Immature natural killer cell (primary cell): ENCODE data around the gene TM4SF18. TPM values are rescaled to one million over a fixed set of nuclear protein-coding genes. Genes with fewer than 3 reads are reported as not detected.

Experiments
- DNase-seq, 3 donors: peaks; one replicate each; pipeline ENCODE4 v3.0.0; 2022; ENCODE audit warnings: mixed read lengths in 1 of 3
- H3K27ac Mint-ChIP-seq, 6 donors: one replicate each; pipeline ENCODE4 v1.8.0; 2020; ENCODE audit warnings: mixed read lengths in 6 of 6, mild to moderate bottlenecking in 5 of 6, inconsistent platforms in 4 of 6, moderate library complexity in 3 of 6
- H3K27me3 Mint-ChIP-seq, 3 donors: one replicate each; pipeline ENCODE4 v1.8.0; 2020 to 2021; ENCODE audit warnings: low read depth in 3 of 3, mild to moderate bottlenecking in 3 of 3, mixed read lengths in 3 of 3, moderate library complexity in 3 of 3, inconsistent platforms in 1 of 3
- H3K36me3 Mint-ChIP-seq, 3 donors: one replicate each; pipeline ENCODE4 v1.8.0; 2020; ENCODE audit warnings: mixed read lengths in 3 of 3, inconsistent platforms in 2 of 3, mild to moderate bottlenecking in 2 of 3
- H3K4me1 Mint-ChIP-seq, 2 donors: one replicate each; pipeline ENCODE4 v1.8.0; 2020; ENCODE audit warnings: inconsistent platforms in 2 of 2, mild to moderate bottlenecking in 2 of 2, mixed read lengths in 2 of 2, moderate library complexity in 1 of 2
- H3K4me3 Mint-ChIP-seq, 5 donors: one replicate each; pipeline ENCODE4 v1.8.0; 2020; ENCODE audit warnings: mild to moderate bottlenecking in 5 of 5, mixed read lengths in 5 of 5, inconsistent platforms in 3 of 5, moderate library complexity in 3 of 5
- H3K9me3 Mint-ChIP-seq, 6 donors: one replicate each; pipeline ENCODE4 v1.8.0; 2020; ENCODE audit warnings: mild to moderate bottlenecking in 6 of 6, mixed read lengths in 6 of 6, inconsistent platforms in 4 of 6, moderate library complexity in 3 of 6
- polyA plus RNA-seq, 3 donors: library from polyadenylated mRNA; unstranded; fragments of 300-500 nt; fragmentation: Illumina TruSeq; gene quantifications; one replicate each; pipeline ENCODE4 v1.2.3, GENCODE V29; 2021

TM4SF18 gene
- polyA plus RNA-seq, 3 donors from 2014 or later, result not detected

GRCh38 chr3:149327156-149327555 lies 6.3 kb downstream of the TM4SF18 start:
- H3K27me3 Mint-ChIP-seq, result peaks cover 2 to 4% (median 4%) of the 10 kb centered on the region in 3 donors
- no peak overlapping the region for H3K4me3 Mint-ChIP-seq
- no peaks in the 10 kb centered on the region for H3K4me1 Mint-ChIP-seq
- peaks cover 0 to 3% (median 0%) of the 10 kb centered on the region in 3 donors for H3K36me3 Mint-ChIP-seq
- peaks cover 0 to 2% (median 0%) of the 10 kb centered on the region in 6 donors for H3K9me3 Mint-ChIP-seq
- DNase-seq, result no peak
- H3K27ac Mint-ChIP-seq, result no peak overlapping the region

- no peaks in the 10 kb centered on the region for H3K4me1 Mint-ChIP-seq
- no peak overlapping the region for H3K4me3 Mint-ChIP-seq
- H3K9me3 Mint-ChIP-seq, result peaks cover 0 to 2% (median 0%) of the 10 kb centered on the region in 6 donors
- peaks cover 0 to 3% (median 0%) of the 10 kb centered on the region in 3 donors for H3K36me3 Mint-ChIP-seq
- H3K27me3 Mint-ChIP-seq, result peaks cover 2 to 4% (median 4%) of the 10 kb centered on the region in 3 donors
- no peak overlapping the region for H3K27ac Mint-ChIP-seq
- DNase-seq, result no peak
These were observed 7.9 kb downstream of the TM4SF18 start for GRCh38 chr3:149325581-149325980.

GRCh38 chr3:149324332-149324731 lies 9.1 kb downstream of the TM4SF18 start:
- H3K27me3 Mint-ChIP-seq, result peaks cover 2 to 4% (median 2%) of the 10 kb centered on the region in 3 donors
- H3K4me1 Mint-ChIP-seq, result no peaks in the 10 kb centered on the region
- H3K4me3 Mint-ChIP-seq, result no peak overlapping the region
- H3K27ac Mint-ChIP-seq, result no peak overlapping the region
- H3K36me3 Mint-ChIP-seq, result peaks cover 0 to 3% (median 0%) of the 10 kb centered on the region in 3 donors
- no peak for DNase-seq
- peaks cover 0 to 2% (median 0%) of the 10 kb centered on the region in 6 donors for H3K9me3 Mint-ChIP-seq

GRCh38 chr3:149321640-149322039 lies 11.8 kb downstream of the TM4SF18 start:
- no peak overlapping the region for H3K4me3 Mint-ChIP-seq
- H3K9me3 Mint-ChIP-seq, result peaks cover 0 to 2% (median 0%) of the 10 kb centered on the region in 6 donors
- peaks cover 0 to 2% (median 0%) of the 10 kb centered on the region in 3 donors for H3K36me3 Mint-ChIP-seq
- no peaks in the 10 kb centered on the region for H3K4me1 Mint-ChIP-seq
- peaks cover 2 to 4% (median 2%) of the 10 kb centered on the region in 3 donors for H3K27me3 Mint-ChIP-seq
- no peak for DNase-seq
- no peak overlapping the region for H3K27ac Mint-ChIP-seq

- Mint-ChIP-seq H3K27me3 (peaks cover 2 to 4% (median 3%) of the 10 kb centered on the region in 3 donors), H3K9me3 (peaks cover 0 to 2% (median 0%) of the 10 kb centered on the region in 6 donors), H3K36me3 (no peaks in the 10 kb centered on the region), H3K27ac (no peak overlapping the region), H3K4me1 (no peaks in the 10 kb centered on the region), H3K4me3 (no peak overlapping the region)
- no peak for DNase-seq
These were observed 12.3 kb downstream of the TM4SF18 start for GRCh38 chr3:149321136-149321535.

GRCh38 chr3:149319750-149320149 lies 13.7 kb downstream of the TM4SF18 start:
- no peak for DNase-seq
- no peaks in the 10 kb centered on the region for H3K36me3 Mint-ChIP-seq
- no peak overlapping the region for H3K4me3 Mint-ChIP-seq
- H3K9me3 Mint-ChIP-seq, result no peaks in the 10 kb centered on the region
- no peaks in the 10 kb centered on the region for H3K4me1 Mint-ChIP-seq
- peaks cover 2 to 4% (median 2%) of the 10 kb centered on the region in 3 donors for H3K27me3 Mint-ChIP-seq
- H3K27ac Mint-ChIP-seq, result no peak overlapping the region

- Mint-ChIP-seq H3K36me3 (no peaks in the 10 kb centered on the region), H3K27ac (no peak overlapping the region), H3K9me3 (no peaks in the 10 kb centered on the region), H3K27me3 (peaks cover 0 to 10% (median 4%) of the 10 kb centered on the region in 3 donors), H3K4me1 (no peaks in the 10 kb centered on the region), H3K4me3 (no peak overlapping the region)
- no peak for DNase-seq
These were observed 16.4 kb downstream of the TM4SF18 start for GRCh38 chr3:149317072-149317471.

GRCh38 chr3:149316437-149316836 lies 17.0 kb downstream of the TM4SF18 start:
- Mint-ChIP-seq H3K4me1 (no peaks in the 10 kb centered on the region), H3K36me3 (no peaks in the 10 kb centered on the region)

GRCh38 chr3:149315694-149316093 lies 17.7 kb downstream of the TM4SF18 start:
- Mint-ChIP-seq H3K9me3 (no peaks in the 10 kb centered on the region), H3K27ac (no peak overlapping the region), H3K27me3 (peaks cover 0 to 10% (median 4%) of the 10 kb centered on the region in 3 donors), H3K36me3 (no peaks in the 10 kb centered on the region), H3K4me1 (no peaks in the 10 kb centered on the region), H3K4me3 (no peak overlapping the region)
- DNase-seq, result no peak

More at GRCh38 chr3:149316437-149316836, 17.0 kb downstream of the TM4SF18 start:
- Mint-ChIP-seq H3K9me3 (no peaks in the 10 kb centered on the region), H3K27me3 (peaks cover 0 to 10% (median 4%) of the 10 kb centered on the region in 3 donors), H3K27ac (no peak overlapping the region), H3K4me3 (no peak overlapping the region)
- no peak for DNase-seq

- Mint-ChIP-seq H3K4me3 (no peak overlapping the region), H3K4me1 (no peaks in the 10 kb centered on the region), H3K27ac (no peak overlapping the region), H3K36me3 (no peaks in the 10 kb centered on the region), H3K9me3 (no peaks in the 10 kb centered on the region), H3K27me3 (peaks cover 0 to 10% (median 4%) of the 10 kb centered on the region in 3 donors)
- no peak for DNase-seq
These were observed 18.4 kb downstream of the TM4SF18 start for GRCh38 chr3:149314807-149315578.

- Mint-ChIP-seq H3K4me1 (no peaks in the 10 kb centered on the region), H3K36me3 (no peaks in the 10 kb centered on the region), H3K27ac (no peak overlapping the region)
These were observed 19.9 kb downstream of the TM4SF18 start for GRCh38 chr3:149313542-149313941.

GRCh38 chr3:149310796-149311534 lies 22.5 kb downstream of the TM4SF18 start:
- Mint-ChIP-seq H3K4me3 (no peak overlapping the region), H3K36me3 (no peaks in the 10 kb centered on the region), H3K9me3 (no peaks in the 10 kb centered on the region), H3K27me3 (peaks cover 0 to 10% (median 3%) of the 10 kb centered on the region in 3 donors), H3K27ac (no peak overlapping the region), H3K4me1 (no peaks in the 10 kb centered on the region)
- no peak for DNase-seq

More at GRCh38 chr3:149313542-149313941, 19.9 kb downstream of the TM4SF18 start:
- H3K9me3 Mint-ChIP-seq, result no peaks in the 10 kb centered on the region
- peaks cover 0 to 10% (median 4%) of the 10 kb centered on the region in 3 donors for H3K27me3 Mint-ChIP-seq
- no peak for DNase-seq
- H3K4me3 Mint-ChIP-seq, result no peak overlapping the region

GRCh38 chr3:149307435-149307783 lies 26.0 kb downstream of the TM4SF18 start:
- H3K4me1 Mint-ChIP-seq, result no peaks in the 10 kb centered on the region
- peaks cover 0 to 4% (median 0%) of the 10 kb centered on the region in 3 donors for H3K36me3 Mint-ChIP-seq
- no peak for DNase-seq
- H3K4me3 Mint-ChIP-seq, result no peak overlapping the region
- H3K27me3 Mint-ChIP-seq, result peaks cover 1 to 5% (median 2%) of the 10 kb centered on the region in 3 donors
- no peak overlapping the region for H3K27ac Mint-ChIP-seq
- H3K9me3 Mint-ChIP-seq, result no peaks in the 10 kb centered on the region
